Mucosa of descending colon (tissue), 3 donors: ENCODE results near the gene ACTR1B. TPM values are rescaled to one million over a fixed set of nuclear protein-coding genes. Genes with fewer than 3 reads are reported as not detected.

Source experiments
- ATAC-seq: fragments of 200-7000 bp; cut with Tn5 transposase; one replicate; pipeline ENCODE4 v1.9.1; 2020; ENCODE audit warnings: mild to moderate bottlenecking, moderate library complexity
- DNase-seq, 3 donors: peaks; one replicate each; pipeline ENCODE4 v3.0.0-alpha.2; 2020
- H3K36me3 ChIP-seq: fragments of 200-600 bp; one replicate; pipeline ENCODE4 v1.8.0; 2021; ENCODE audit warnings: low read depth, mild to moderate bottlenecking
- H3K4me1 ChIP-seq: fragments of 200-600 bp; one replicate; pipeline ENCODE4 v1.8.0; 2021; ENCODE audit warnings: low read depth, mild to moderate bottlenecking
- H3K4me3 ChIP-seq: fragments of 200-600 bp; one replicate; pipeline ENCODE4 v1.8.0; 2021; ENCODE audit warnings: mild to moderate bottlenecking
- H3K9me3 ChIP-seq: fragments of 200-600 bp; one replicate; pipeline ENCODE4 v1.8.0; 2021; ENCODE audit warnings: mild to moderate bottlenecking
- CTCF ChIP-seq: fragments of 200-600 bp; IDR thresholded peaks from one replicate; pipeline ENCODE4 v1.8.0; 2022; ENCODE audit warnings: antibody characterized with exemption, mild to moderate bottlenecking
- intact Hi-C, 2 donors: fragments of 100-400 bp; cut with DNase I in 1 of 2; cut with micrococcal nuclease in 1 of 2; formaldehyde crosslinking; loops; one replicate each; pipeline versions ENCODE4 v1.11.0 to v1.11.1; 2022; cut with DNase I, micrococcal nuclease
- total RNA-seq, 3 donors: library from RNA; stranded (reverse); fragmentation: NEBNext Ultra II Directional in 2 of 3; extraction: Animal tissue kit (Norgen Biotek cat#: 25700) in 2 of 3; gene quantifications; one replicate each; pipeline versions ENCODE4 v1.2.1 to v1.2.4, GENCODE V29; 2021 to 2023
- donor health status: DM: no; HTN: no; CAD: no; lungs with moderate emphysema.
- donor health status: DM: no; HTN: no; CAD: no.
- donor health status: DM: no; HTN: yes; CAD: no.

The ACTR1B gene
- total RNA-seq, 3 donors from 2014 or later: 63.4 to 79.7 (median 78.3) TPM

DNA sequence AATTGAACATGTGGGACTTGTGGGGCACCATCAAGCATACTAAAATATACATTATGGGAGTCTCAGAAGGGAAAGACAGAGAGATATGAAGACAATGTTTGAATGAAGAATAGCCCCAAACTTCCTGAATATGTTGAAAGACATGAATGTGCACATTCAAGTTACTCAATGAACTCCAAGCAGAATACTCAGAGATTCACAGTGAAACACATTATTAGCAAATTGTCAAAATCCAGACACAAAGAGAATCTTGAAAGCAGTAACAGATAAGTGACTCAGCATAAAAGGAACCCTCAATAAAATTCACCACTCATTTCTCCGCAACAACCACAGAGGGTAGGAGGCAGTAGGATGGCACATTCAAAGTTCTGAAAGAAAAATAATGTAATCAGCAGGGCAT, 14.5 kb upstream of the ACTR1B start:
- intact Hi-C loops: no loop called here
- DNase-seq (no peak), ATAC-seq (no peak)
- H3K4me3 ChIP-seq: no peak overlapping the region
- no peak for TF ChIP-seq CTCF
- H3K36me3 ChIP-seq: no peaks in the 10 kb centered on the region
- no peaks in the 10 kb centered on the region for H3K4me1 ChIP-seq
- no peaks in the 10 kb centered on the region for H3K9me3 ChIP-seq

DNA sequence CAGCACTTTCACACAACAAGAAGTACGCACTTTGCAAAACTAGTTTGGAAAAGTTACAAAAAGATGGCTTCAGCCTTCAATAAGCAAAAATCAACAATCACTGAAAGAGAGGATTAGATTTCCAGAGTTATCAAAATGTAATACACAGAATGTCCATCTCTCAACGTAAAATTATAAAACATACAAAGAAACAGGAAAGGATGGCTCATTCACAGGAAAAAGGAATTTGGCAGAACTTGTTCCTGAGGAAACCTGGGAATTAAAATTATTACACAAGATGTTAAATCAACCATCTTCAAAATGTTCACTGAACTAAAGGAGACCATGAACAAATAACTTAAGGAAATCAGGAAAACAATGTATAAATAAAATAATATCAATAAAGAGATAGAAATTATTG, 13.6 kb upstream of the ACTR1B start:
- Histone ChIP-seq H3K36me3 (no peaks in the 10 kb centered on the region), H3K9me3 (no peaks in the 10 kb centered on the region), H3K4me1 (no peaks in the 10 kb centered on the region), H3K4me3 (no peak overlapping the region)
- intact Hi-C loops: no loop called here
- ATAC-seq (no peak), DNase-seq (no peak)
- TF ChIP-seq CTCF: no peak

DNA sequence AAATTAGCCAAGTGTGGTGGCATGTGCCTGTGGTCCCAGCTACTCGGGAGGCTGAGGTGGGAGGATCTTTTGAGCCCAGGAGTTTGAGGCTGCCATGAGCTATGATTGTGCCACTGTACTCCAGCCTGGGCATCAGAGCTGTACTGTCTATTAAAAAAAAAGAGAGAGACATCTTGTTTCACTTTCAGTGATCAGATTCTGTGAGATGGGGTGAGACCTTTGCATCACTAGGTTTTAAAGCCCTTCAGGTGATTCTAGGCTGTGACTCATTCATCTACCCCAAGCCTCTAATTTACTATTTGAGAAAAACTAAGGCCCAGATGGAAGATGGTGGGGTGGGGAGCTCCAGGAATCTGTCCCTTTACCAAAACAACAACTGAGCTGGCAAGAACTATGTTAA, 12.8 kb upstream of the ACTR1B start:
- no peak for ATAC-seq
- no peaks in the 10 kb centered on the region for H3K4me1 ChIP-seq
- no peak overlapping the region for H3K4me3 ChIP-seq
- no peak for DNase-seq
- no peak for TF ChIP-seq CTCF
- H3K36me3 ChIP-seq: no peaks in the 10 kb centered on the region
- intact Hi-C loops: no loop called here
- H3K9me3 ChIP-seq: no peaks in the 10 kb centered on the region

DNA sequence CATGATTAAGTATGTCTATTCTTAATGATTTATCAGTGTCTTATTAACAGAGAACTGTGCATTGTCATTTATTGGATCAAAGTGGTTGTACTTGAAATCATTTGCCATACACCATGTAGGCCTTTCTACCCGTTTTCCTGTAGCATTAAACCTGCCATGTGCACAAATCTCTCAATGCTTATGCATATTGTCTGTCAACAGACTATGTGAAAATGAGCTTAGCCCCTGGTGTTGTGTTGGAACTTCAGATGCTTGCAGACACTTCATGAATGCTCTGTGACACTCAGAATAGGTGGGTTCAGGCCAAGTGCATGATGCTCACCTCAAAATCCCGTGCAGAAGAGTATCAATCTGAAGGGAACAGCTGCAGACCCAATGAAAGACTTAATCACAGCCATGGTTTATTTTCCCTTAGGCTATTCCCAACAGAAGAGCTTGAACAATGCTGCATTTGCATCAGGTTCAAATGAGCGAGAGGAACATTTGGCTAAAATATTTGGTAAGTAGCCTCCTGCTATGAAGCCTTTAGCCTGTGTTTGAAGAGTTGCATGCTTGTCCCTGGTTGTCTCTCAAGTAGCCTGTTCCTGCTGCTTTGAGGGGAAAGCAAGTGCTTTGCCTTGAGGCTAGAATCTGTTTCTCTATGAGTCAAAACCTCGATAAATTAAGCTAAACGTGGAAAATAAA, 11.7 kb upstream of the ACTR1B start:
- no peaks in the 10 kb centered on the region for H3K9me3 ChIP-seq
- intact Hi-C loops: no loop called here
- no peak for ATAC-seq
- no peak for TF ChIP-seq CTCF
- no peak overlapping the region for H3K4me3 ChIP-seq
- no peaks in the 10 kb centered on the region for H3K4me1 ChIP-seq
- no peak for DNase-seq
- H3K36me3 ChIP-seq: no peaks in the 10 kb centered on the region

DNA sequence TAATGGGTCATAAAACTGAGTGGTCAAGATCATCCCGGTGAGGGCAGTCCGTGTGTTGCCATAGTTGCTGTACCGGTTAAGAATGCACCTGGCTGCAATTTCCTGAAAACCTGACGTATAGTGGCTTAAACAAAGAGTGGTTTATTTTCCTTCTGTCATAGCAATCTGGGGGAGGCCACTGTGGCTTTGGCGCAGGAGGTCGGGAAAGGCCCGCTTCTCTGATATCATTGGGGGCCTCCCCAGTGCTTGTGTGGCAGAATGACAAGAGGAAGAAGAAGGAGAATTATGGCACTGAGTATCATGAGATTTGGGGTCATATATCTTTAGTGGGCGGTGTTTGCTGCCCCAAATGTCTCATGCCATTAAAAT, 10.1 kb upstream of the ACTR1B start:
- Histone ChIP-seq H3K4me1 (no peaks in the 10 kb centered on the region), H3K36me3 (no peaks in the 10 kb centered on the region), H3K4me3 (no peak overlapping the region), H3K9me3 (no peaks in the 10 kb centered on the region)
- intact Hi-C loops: no loop called here
- ATAC-seq (peak; percentile 85), DNase-seq (no peak)
- no peak for TF ChIP-seq CTCF
